A549 (cell line): ENCODE measurements around the gene PTPRF. TPM values are rescaled to one million over a fixed set of nuclear protein-coding genes. Genes with fewer than 3 reads are reported as not detected.

Experiments used
- ATAC-seq, 2 experiments: fragments of 200-7000 bp in 1 of 2; fragments of >200 bp in 1 of 2; cut with Nextera tagmentation in 1 of 2; cut with Tn5 transposase in 1 of 2; 3 replicates each; pipeline versions ENCODE4 v1.8.0 to v1.9.1; 2018 to 2020; ENCODE audit warnings: mild to moderate bottlenecking in 1 of 2, moderate library complexity in 1 of 2
- CTCF ChIA-PET: fragments of 300-600 bp; sonication (Branson Sonifier 250); formaldehyde crosslinking; extraction: SDS; loops from one replicate; lab custom pipeline; 2021; ENCODE audit warnings: antibody characterized with exemption, inconsistent platforms; lab: Yijun Ruan, JAX
- POLR2A ChIA-PET: fragments of 350-600 bp; formaldehyde crosslinking; extraction: SDS; loops from one replicate; lab custom pipeline; 2021; ENCODE audit warnings: antibody characterized with exemption, inconsistent platforms; lab: Yijun Ruan, JAX
- DNase-seq, 2 experiments: peaks; one replicate each; pipeline versions ENCODE4 v3.0.0 to v3.0.0-alpha.2; 2011 to 2016; ENCODE audit warnings: low read depth in 1 of 2, low spot score in 1 of 2
- FAIRE-seq: peaks from 2 replicates; lab custom pipeline; 2011; peaks lifted over from hg19 to GRCh38; lab: Jason Lieb, UNC
- H3K27ac ChIP-seq, 2 experiments: fragments of >200 bp; sonication (Bioruptor Twin); formaldehyde crosslinking; 3 replicates each; pipeline ENCODE4 v1.5.1; 2016 to 2017
- H3K4me1 ChIP-seq: fragments of >200 bp; sonication (Bioruptor Twin); formaldehyde crosslinking; 3 replicates; pipeline ENCODE4 v1.6.1; 2016
- H3K4me2 ChIP-seq: fragments of >200 bp; sonication (Bioruptor Twin); formaldehyde crosslinking; 3 replicates; pipeline ENCODE4 v1.6.1; 2016
- H3K4me3 ChIP-seq: fragments of >200 bp; sonication (Bioruptor Twin); formaldehyde crosslinking; 3 replicates; pipeline ENCODE4 v1.5.1; 2016
- H3K9me3 ChIP-seq: fragments of >200 bp; sonication (Bioruptor Twin); formaldehyde crosslinking; 3 replicates; pipeline ENCODE4 v1.6.1; 2016
- BHLHE40 ChIP-seq: IDR thresholded peaks from 2 replicates; pipeline ENCODE4 v1.6.1; 2012; ENCODE audit warnings: low read depth, low read length, inconsistent platforms
- CTCF ChIP-seq: fragments of >200 bp; sonication (Bioruptor Twin); formaldehyde crosslinking; IDR thresholded peaks from 3 replicates; pipeline ENCODE4 v1.5.1; 2016
- ESRRA ChIP-seq: fragments of 150-350 bp; IDR thresholded peaks from 2 replicates; pipeline ENCODE4 v1.6.1; 2014; ENCODE audit warnings: mild to moderate bottlenecking, low read length, borderline replicate concordance
- GATA3 ChIP-seq: IDR thresholded peaks from 2 replicates; pipeline ENCODE4 v1.6.1; 2012; ENCODE audit warnings: borderline replicate concordance
- HEYL ChIP-seq: fragments of 250-450 bp; sonication (Bioruptor Pico); IDR thresholded peaks from 2 replicates; pipeline ENCODE4 v1.8.0; 2021; ENCODE audit warnings: mild to moderate bottlenecking, moderate library complexity
- HOXA7 ChIP-seq: fragments of 250-450 bp; sonication (Bioruptor Pico); IDR thresholded peaks from 2 replicates; pipeline ENCODE4 v1.5.0; 2020; ENCODE audit warnings: mild to moderate bottlenecking, moderate library complexity
- JUN ChIP-seq, 2 experiments: fragments of >200 bp; sonication (Bioruptor Twin); formaldehyde crosslinking; IDR thresholded peaks; 2 replicates in 1 of 2; 3 replicates in 1 of 2; pipeline ENCODE4 v1.6.1; 2016 to 2017
- MAX ChIP-seq: IDR thresholded peaks from 2 replicates; pipeline ENCODE4 v1.6.1; 2012
- NPAS2 ChIP-seq: fragments of 250-450 bp; sonication (Bioruptor Pico); IDR thresholded peaks from 2 replicates; pipeline ENCODE4 v1.8.0; 2022; ENCODE audit warnings: mild to moderate bottlenecking, moderate library complexity, borderline replicate concordance
- POLR2A ChIP-seq: IDR thresholded peaks from 2 replicates; pipeline ENCODE4 v1.6.1; 2012; ENCODE audit warnings: mild to moderate bottlenecking, low read length
- RAD21 ChIP-seq, 2 experiments: fragments of >200 bp in 1 of 2; sonication (Bioruptor Twin) in 1 of 2; formaldehyde crosslinking in 1 of 2; IDR thresholded peaks in 1 of 2; conservative IDR thresholded peaks in 1 of 2; 2 replicates in 1 of 2; 3 replicates in 1 of 2; pipeline ENCODE4 v1.6.1; 2012 to 2018; ENCODE audit warnings: inconsistent platforms in 1 of 2
- RCOR1 ChIP-seq: fragments of 150-350 bp; IDR thresholded peaks from 2 replicates; pipeline ENCODE4 v1.6.1; 2014; ENCODE audit warnings: antibody characterized with exemption, low read length, low read depth
- RNF2 ChIP-seq: fragments of 200-600 bp; sonication (generic); IDR thresholded peaks from 2 replicates; pipeline ENCODE4 v1.6.1; 2016; ENCODE audit warnings: low read depth, mild to moderate bottlenecking, antibody characterized with exemption, moderate library complexity, borderline replicate concordance
- SMC3 ChIP-seq: fragments of >200 bp; sonication (Bioruptor Twin); formaldehyde crosslinking; IDR thresholded peaks from 3 replicates; pipeline ENCODE4 v1.6.1; 2018; ENCODE audit warnings: inconsistent platforms
- SREBF2 ChIP-seq: fragments of 450-650 bp; IDR thresholded peaks from 2 replicates; pipeline ENCODE4 v1.6.1; 2014; ENCODE audit warnings: mild to moderate bottlenecking, moderate library complexity
- ZFP36 ChIP-seq: fragments of 450-650 bp; IDR thresholded peaks from 2 replicates; pipeline ENCODE4 v1.6.1; 2014; ENCODE audit warnings: borderline replicate concordance; ENCODE audit not compliant: partially characterized antibody
- WGBS: methylation state at CpG from one replicate; pipeline ENCODE4 v1.1.6; 2017; ENCODE audit errors: missing lambda C conversion rate; 5-methylcytosine and 5-hydroxymethylcytosine counted together
- polyA plus RNA-seq, 4 experiments: library from polyadenylated mRNA; depleted of rRNA in 3 of 4; stranded (reverse); fragments of >200 nt; fragmentation: RNase III in 1 of 4; extraction: RNeasy Plus Mini Kit Qiagen cat#74134 plus additional on column Dnase treatment in 1 of 4; gene quantifications; 2 replicates in 3 of 4; 3 replicates in 1 of 4; pipeline ENCODE4 v1.2.3, GENCODE V29; 2011 to 2017
- TF ChIP-seq, protein P1 (sequence below): fragments of 150-350 bp; IDR thresholded peaks from 2 replicates; pipeline ENCODE4 v1.6.1; 2014; ENCODE audit warnings: low read depth, mild to moderate bottlenecking, low read length
- TF ChIP-seq, protein P2 (sequence below): fragments of >200 bp; sonication (Bioruptor Twin); formaldehyde crosslinking; IDR thresholded peaks from 3 replicates; pipeline ENCODE4 v1.6.1; 2016
- TF ChIP-seq, protein P3 (sequence below): fragments of 450-650 bp; IDR thresholded peaks from 2 replicates; pipeline ENCODE4 v1.6.1; 2014; ENCODE audit warnings: antibody characterized with exemption

Gene PTPRF
- polyA plus RNA-seq, 2 of the 4 experiments (the other 2 are of a cell fraction): 68.5 to 96.5 TPM

DNA sequence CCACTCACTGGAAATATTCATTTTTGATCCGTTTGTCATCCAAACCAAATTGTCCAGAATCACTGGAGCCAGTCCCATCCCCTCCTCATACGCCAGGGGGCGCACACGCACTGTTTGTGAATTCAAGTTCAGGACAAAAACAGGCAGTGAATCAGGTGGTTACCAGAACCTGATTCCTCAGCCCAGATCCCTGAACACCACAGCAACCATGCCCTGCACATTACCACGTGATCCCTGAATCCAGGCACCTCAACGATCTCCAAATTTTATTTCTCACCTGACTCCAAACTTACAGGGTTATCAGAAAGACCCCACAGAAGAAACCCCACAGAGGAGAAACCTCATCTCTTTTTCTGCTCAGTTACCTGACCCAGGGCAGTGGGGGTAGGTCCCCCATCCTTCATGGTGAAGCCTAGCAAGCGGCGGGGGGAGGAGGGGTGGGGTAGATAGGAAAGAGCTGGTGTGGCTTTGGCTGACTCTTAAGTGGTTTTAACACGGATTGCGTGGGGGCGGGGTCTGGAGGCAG, 1.4 kb upstream of the PTPRF start:
- FAIRE-seq: no peak
- H3K4me1 ChIP-seq: peaks cover 55% of the 10 kb centered on the region
- peak overlapping the region; percentile 91 for H3K4me2 ChIP-seq
- 32% methylated on average over 9 of the region's 11 CpGs for WGBS
- H3K4me3 ChIP-seq: no peak overlapping the region
- peak; percentile 69 to 87 for DNase-seq
- POLR2A ChIA-PET: interaction anchor here (1.0 kb wide), 1 partner anchor 120 kb away, joined by 3 read pairs; the partner anchor contains the start of gene KDM4A
- CTCF ChIA-PET: interaction anchor here (0.6 to 1.6 kb wide), 23 partner anchors 11 to 514 kb away, joined by 3 to 7 read pairs (median 4); partner anchors contain the start of genes HYI and ST3GAL3
- ATAC-seq: peak; percentile 52 to 76; a peak in 5 of 6 replicates
- TF ChIP-seq HOXA7 (no peak), RCOR1 (no peak), HEYL (CRISPR knock-in tag) (no peak), ZFP36 (no peak), JUN (IDR thresholded peaks at IDR 0.05) (peak in 1 of 2 experiments; percentile 27; a peak in 1 of 5 replicates), SMC3 (peak; percentile 84), POLR2A (no peak), CTCF (peak; percentile 87), MAX (peak; percentile 44; the same call in 1 of the 2 replicates), RAD21 (conservative IDR thresholded peaks at IDR 0.05 in 1 of 2, IDR thresholded peaks at IDR 0.05 in 1 of 2) (peak; percentile 88 to 91), NPAS2 (CRISPR knock-in tag) (no peak), RNF2 (no peak), GATA3 (no peak)
- TF ChIP-seq, protein P1, sequence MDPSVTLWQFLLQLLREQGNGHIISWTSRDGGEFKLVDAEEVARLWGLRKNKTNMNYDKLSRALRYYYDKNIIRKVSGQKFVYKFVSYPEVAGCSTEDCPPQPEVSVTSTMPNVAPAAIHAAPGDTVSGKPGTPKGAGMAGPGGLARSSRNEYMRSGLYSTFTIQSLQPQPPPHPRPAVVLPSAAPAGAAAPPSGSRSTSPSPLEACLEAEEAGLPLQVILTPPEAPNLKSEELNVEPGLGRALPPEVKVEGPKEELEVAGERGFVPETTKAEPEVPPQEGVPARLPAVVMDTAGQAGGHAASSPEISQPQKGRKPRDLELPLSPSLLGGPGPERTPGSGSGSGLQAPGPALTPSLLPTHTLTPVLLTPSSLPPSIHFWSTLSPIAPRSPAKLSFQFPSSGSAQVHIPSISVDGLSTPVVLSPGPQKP: no peak
- TF ChIP-seq, protein P2, sequence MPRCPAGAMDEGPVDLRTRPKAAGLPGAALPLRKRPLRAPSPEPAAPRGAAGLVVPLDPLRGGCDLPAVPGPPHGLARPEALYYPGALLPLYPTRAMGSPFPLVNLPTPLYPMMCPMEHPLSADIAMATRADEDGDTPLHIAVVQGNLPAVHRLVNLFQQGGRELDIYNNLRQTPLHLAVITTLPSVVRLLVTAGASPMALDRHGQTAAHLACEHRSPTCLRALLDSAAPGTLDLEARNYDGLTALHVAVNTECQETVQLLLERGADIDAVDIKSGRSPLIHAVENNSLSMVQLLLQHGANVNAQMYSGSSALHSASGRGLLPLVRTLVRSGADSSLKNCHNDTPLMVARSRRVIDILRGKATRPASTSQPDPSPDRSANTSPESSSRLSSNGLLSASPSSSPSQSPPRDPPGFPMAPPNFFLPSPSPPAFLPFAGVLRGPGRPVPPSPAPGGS: no peak
- TF ChIP-seq, protein P3, sequence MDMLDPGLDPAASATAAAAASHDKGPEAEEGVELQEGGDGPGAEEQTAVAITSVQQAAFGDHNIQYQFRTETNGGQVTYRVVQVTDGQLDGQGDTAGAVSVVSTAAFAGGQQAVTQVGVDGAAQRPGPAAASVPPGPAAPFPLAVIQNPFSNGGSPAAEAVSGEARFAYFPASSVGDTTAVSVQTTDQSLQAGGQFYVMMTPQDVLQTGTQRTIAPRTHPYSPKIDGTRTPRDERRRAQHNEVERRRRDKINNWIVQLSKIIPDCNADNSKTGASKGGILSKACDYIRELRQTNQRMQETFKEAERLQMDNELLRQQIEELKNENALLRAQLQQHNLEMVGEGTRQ: peak; percentile 87
- no peaks in the 10 kb centered on the region for H3K9me3 ChIP-seq
- H3K27ac ChIP-seq: peak overlapping the region; percentile 83 to 100

- 2% methylated on average over 14 of the region's 102 CpGs for WGBS
- FAIRE-seq: no peak
Measured at GRCh38 chr1:43531107-43531905, 623 bp downstream of the PTPRF start.

More at GRCh38 chr1:43531107-43531905, 623 bp downstream of the PTPRF start:
- Histone ChIP-seq H3K4me2 (peak overlapping the region; percentile 91), H3K4me1 (peaks cover 37% of the 10 kb centered on the region), H3K27ac (peak overlapping the region; percentile 83 to 100), H3K9me3 (no peaks in the 10 kb centered on the region), H3K4me3 (peak overlapping the region; percentile 65)
- DNase-seq: peak; percentile 28 to 37
- TF ChIP-seq POLR2A: 0 out of 2 replicates have a peak, but pooled peaks have one; percentile 6
- peak; percentile 69 for TF ChIP-seq BHLHE40
- TF ChIP-seq SREBF2: no peak
- TF ChIP-seq ESRRA: no peak
- TF ChIP-seq MAX: peak; percentile 49; the same call in 1 of the 2 replicates
- TF ChIP-seq JUN (IDR thresholded peaks at IDR 0.05): peak in 1 of 2 experiments; percentile 4; a peak in 1 of 5 replicates
- ChIA-PET CTCF (no interaction called here), POLR2A (interaction anchor here (1.1 to 1.3 kb wide), 2 partner anchors 119 to 173 kb away, joined by 4 to 8 read pairs; partner anchors contain the start of gene KDM4A)
- ATAC-seq: peak; percentile 37 to 47
